HUDEP-2 (cell line): ENCODE measurements around the gene NBEA.

Experiments
- DNase-seq, 76 experiments: peaks; one replicate each; lab custom pipeline; 2025; ENCODE audit not compliant: unreplicated experiment in 76 of 76; lab: John Stamatoyannopoulos, UW

NBEA gene

GRCh38 chr13:35164324-35164932, 222.4 kb downstream of the NBEA start:
- peak in 7 of 76 experiments; percentile 0 to 34 (median 5) for DNase-seq

- DNase-seq, result no peak
Measured at GRCh38 chr13:35165205-35165604, 223.1 kb downstream of the NBEA start.

- no peak for DNase-seq
Measured at GRCh38 chr13:35179494-35179893, 237.4 kb downstream of the NBEA start.

- no peak for DNase-seq
Measured at GRCh38 chr13:35179920-35180663, 238.0 kb downstream of the NBEA start.

GRCh38 chr13:35190241-35190640, 248.2 kb downstream of the NBEA start:
- no peak for DNase-seq

GRCh38 chr13:35191883-35192282, 249.8 kb downstream of the NBEA start:
- DNase-seq, result no peak

GRCh38 chr13:35198613-35199200, 256.6 kb downstream of the NBEA start:
- no peak for DNase-seq

- no peak for DNase-seq
Measured at GRCh38 chr13:35208587-35208986, 266.5 kb downstream of the NBEA start.

GRCh38 chr13:35210261-35210660, 268.2 kb downstream of the NBEA start:
- DNase-seq, result no peak

- DNase-seq, result no peak
Measured at GRCh38 chr13:35211949-35212348, 269.9 kb downstream of the NBEA start.

GRCh38 chr13:35213911-35214310, 271.8 kb downstream of the NBEA start:
- no peak for DNase-seq

- DNase-seq, result no peak
Measured at GRCh38 chr13:35216131-35216530, 274.1 kb downstream of the NBEA start.

- no peak for DNase-seq
Measured at GRCh38 chr13:35219021-35219420, 277.0 kb downstream of the NBEA start.

- no peak for DNase-seq
Measured at GRCh38 chr13:35225159-35225558, 283.1 kb downstream of the NBEA start.

- no peak for DNase-seq
Measured at GRCh38 chr13:35225582-35225981, 283.5 kb downstream of the NBEA start.

GRCh38 chr13:35228536-35228935, 286.5 kb downstream of the NBEA start:
- no peak for DNase-seq

GRCh38 chr13:35231426-35231825, 289.4 kb downstream of the NBEA start:
- DNase-seq, result no peak

GRCh38 chr13:35238274-35238673, 296.2 kb downstream of the NBEA start:
- DNase-seq, result no peak

- DNase-seq, result no peak
Measured at GRCh38 chr13:35252536-35253205, 310.6 kb downstream of the NBEA start.

- DNase-seq, result no peak
Measured at GRCh38 chr13:35255241-35255640, 313.2 kb downstream of the NBEA start.

GRCh38 chr13:35256459-35257148, 314.5 kb downstream of the NBEA start:
- no peak for DNase-seq
